GM12872 (cell line): Measurements from ENCODE around the gene MMP7.

Experiments used
- TF ChIP-seq, protein P1 (sequence below): IDR thresholded peaks from 3 replicates; pipeline ENCODE4 v1.5.1; 2011; ENCODE audit warnings: low read depth, mild to moderate bottlenecking, low read length, moderate library complexity; ENCODE audit not compliant: insufficient read depth

Gene MMP7

DNA sequence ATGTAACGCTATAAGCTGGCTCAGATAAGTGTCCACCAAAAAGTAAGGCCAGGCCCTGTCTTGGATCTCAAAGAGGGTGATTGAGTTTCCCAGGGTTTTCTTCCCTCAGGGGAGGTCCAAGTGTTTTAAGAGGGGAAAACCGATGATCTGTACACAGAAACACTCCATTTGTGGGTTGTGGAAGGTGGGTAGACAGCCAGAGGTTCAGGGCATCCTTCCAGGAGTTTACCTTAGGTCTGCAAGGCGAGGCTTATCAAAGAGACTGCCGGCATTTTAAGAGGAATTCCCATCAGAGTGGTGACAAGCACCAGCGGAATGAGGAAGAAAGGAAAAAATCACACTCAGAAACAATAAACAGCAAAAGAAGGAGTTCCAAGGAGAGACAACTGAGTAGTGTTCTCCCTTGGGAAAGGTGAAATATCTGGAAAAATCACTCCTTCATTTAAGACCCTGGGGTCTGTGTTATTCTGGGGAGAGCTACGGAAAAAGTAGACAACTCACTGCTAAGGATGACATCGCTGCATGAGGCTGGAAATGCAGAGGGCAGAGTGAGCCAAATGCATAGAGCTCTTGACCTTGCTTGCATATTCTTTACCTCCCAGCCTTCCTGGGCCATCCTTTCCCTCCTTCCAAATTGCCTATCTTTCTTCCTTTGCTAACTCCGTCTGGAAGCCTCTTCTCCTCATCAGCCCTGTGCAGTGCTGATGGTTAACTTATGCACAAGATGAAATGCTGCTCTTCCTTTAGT is 22.1 kb upstream of the MMP7 start:
- TF ChIP-seq, protein P1, sequence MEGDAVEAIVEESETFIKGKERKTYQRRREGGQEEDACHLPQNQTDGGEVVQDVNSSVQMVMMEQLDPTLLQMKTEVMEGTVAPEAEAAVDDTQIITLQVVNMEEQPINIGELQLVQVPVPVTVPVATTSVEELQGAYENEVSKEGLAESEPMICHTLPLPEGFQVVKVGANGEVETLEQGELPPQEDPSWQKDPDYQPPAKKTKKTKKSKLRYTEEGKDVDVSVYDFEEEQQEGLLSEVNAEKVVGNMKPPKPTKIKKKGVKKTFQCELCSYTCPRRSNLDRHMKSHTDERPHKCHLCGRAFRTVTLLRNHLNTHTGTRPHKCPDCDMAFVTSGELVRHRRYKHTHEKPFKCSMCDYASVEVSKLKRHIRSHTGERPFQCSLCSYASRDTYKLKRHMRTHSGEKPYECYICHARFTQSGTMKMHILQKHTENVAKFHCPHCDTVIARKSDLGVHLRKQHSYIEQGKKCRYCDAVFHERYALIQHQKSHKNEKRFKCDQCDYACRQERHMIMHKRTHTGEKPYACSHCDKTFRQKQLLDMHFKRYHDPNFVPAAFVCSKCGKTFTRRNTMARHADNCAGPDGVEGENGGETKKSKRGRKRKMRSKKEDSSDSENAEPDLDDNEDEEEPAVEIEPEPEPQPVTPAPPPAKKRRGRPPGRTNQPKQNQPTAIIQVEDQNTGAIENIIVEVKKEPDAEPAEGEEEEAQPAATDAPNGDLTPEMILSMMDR: no peak

DNA sequence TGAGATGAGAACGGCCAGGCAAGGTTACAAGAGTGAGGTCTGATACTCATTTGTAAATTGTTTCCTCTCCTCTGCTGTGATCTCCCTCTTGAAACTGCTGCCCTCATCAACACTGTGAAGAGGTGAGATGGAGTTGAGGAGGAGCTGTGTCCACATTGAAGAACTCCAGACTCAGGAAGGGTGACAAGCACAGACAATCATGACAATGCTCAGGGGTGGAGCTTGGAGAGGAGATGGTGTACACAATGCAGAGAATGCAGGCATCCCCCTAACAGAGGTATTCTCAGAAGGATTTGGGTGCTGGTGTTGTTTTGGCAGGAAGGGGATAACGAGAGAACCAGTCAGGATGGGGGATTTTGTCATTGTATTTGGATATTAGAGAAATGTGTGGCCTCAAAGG is 21.5 kb upstream of the MMP7 start:
- TF ChIP-seq, protein P1: no peak

DNA sequence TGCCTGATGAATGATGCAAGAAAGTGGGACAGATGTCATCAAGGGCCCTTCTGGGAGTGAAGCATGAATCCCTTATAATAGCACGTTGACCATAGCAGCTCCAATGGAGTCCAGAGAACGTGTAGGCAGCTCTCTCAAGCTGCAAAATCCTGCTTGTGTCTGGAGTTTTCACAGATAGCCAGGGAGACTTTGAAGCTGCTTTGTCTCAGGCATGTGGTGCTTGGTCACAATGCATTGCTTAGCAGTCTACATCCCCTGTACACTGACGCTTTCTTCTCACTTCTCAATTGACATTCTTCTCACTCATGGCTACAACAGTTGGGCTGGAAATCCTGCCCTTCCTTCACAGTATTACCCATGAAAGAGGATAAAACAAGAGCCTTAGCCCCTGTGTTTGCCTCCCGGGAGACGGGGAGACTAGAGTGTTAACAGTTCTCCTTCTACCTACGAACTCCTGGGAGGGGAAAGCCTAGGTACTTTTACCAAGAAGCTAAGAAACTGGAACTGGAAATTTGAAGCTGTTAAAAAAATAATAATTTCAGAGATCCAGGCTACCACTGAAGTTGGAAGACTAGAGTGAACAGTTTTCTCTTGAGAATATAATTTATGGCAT is 20.7 kb upstream of the MMP7 start:
- TF ChIP-seq, protein P1: no peak

DNA sequence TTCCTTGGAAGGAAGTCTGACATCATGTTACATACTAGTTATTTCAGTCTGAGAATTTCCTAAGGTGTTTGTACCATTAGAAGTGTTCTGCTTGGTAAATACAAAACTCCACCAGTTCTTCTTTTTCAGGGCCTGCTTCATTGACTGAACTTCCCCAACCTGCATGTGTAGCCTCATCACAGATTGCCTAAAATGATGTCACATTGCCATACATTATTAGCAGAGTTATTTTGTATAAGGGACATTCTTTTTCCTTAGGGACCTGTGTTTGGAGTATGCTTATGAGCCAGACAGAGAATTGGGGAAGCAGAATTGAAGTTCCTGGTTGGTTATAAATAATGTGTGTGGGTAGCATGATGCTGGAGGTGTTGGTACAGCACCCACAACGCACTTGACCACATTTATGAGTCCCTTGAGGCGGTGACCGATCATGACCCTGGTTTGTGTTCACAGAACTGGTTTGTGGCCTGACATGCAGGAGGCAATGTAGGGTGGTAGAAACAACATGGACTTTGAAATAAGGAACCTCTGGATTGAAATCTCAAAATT is 16.4 kb upstream of the MMP7 start:
- TF ChIP-seq, protein P1: no peak

DNA sequence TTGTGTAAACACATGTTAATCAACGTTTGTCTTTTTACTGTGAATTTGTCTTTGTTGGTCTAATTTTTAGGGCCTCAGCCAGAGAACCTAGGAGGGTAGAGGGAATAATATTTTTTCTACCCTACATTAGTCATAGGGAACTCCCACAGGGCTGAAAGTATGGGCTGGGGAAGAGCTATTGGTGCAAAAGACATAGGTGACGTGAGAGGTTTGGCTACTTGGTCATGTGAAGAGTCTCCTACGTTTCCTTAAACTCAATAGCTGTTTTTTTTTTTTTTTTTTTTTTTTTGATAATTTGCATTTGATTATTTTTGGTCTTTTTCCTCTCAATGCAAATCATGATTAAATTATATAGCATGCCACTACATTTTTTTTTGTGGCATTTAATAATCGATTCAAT is 15.9 kb upstream of the MMP7 start:
- TF ChIP-seq, protein P1: no peak

DNA sequence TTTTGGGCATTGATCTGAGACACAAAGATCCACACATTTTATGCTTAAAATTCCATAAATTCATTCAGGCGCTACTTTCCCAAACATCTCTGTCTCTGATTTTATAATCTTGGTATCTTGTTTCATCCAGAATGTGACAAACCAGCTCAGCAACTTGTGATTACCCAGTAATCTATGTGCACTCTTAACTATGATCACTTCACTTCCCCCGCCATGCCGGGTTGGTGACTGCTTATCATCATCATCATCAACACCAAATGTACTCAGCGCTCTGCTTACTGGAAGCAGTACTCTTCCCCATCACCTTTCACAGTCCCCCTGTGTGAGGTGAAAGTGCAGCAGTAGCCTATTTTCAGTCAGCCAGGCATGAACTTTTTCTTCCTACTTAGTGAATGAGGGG is 15.2 kb upstream of the MMP7 start:
- TF ChIP-seq, protein P1: no peak

DNA sequence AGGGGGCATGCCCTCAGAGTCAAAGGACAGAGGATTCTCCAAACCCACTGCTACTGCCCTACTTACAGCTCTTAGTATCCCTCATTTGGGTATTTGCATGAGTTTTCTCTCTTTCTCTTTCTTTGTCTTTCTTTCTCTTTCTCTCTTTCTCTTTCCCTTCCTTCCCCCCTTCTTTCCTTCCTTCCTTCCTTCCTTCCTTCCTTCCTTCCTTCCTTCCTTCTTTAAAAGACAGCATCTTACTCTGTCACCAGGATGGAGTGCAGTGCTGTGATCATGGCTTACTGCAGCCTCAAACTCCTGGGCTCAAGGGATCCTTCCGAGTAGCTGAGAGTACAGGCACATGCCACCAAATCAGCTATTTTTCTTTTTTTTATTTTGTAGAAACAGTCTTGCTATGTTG is 14.0 kb upstream of the MMP7 start:
- TF ChIP-seq, protein P1: no peak
